HepG2 (cell line): Measurements from ENCODE around the gene PRDM10.

Experiments used
- ATF2 ChIP-seq: sonication (generic); formaldehyde crosslinking; IDR thresholded peaks from 2 replicates; pipeline ENCODE4 v1.4.0; 2020; ENCODE audit warnings: missing genetic modification reagents
- BCLAF1 ChIP-seq: fragments of 450-650 bp; IDR thresholded peaks from 2 replicates; pipeline ENCODE4 v1.6.1; 2017; ENCODE audit warnings: mild to moderate bottlenecking
- CAMTA2 ChIP-seq: sonication (generic); formaldehyde crosslinking; IDR thresholded peaks from 2 replicates; pipeline ENCODE4 v1.4.0; 2020; ENCODE audit warnings: mild to moderate bottlenecking, missing genetic modification reagents, borderline replicate concordance
- CTCF ChIP-seq: sonication (generic); formaldehyde crosslinking; IDR thresholded peaks from 2 replicates; pipeline ENCODE4 v1.5.0; 2020; ENCODE audit warnings: mild to moderate bottlenecking, missing genetic modification reagents, moderate library complexity
- DPF2 ChIP-seq: sonication (generic); formaldehyde crosslinking; IDR thresholded peaks from 2 replicates; pipeline ENCODE4 v1.4.0; 2020; ENCODE audit warnings: mild to moderate bottlenecking, low read depth, missing genetic modification reagents, borderline replicate concordance
- FOXK2 ChIP-seq: fragments of 450-650 bp; IDR thresholded peaks from 2 replicates; pipeline ENCODE4 v1.6.1; 2016
- HDAC6 ChIP-seq: fragments of 200-600 bp; sonication (generic); IDR thresholded peaks from 2 replicates; pipeline ENCODE4 v1.7.0; 2017; ENCODE audit warnings: mild to moderate bottlenecking, antibody characterized with exemption, low read length, low read depth
- JUND ChIP-seq: sonication (generic); formaldehyde crosslinking; IDR thresholded peaks from 2 replicates; pipeline ENCODE4 v1.8.0; 2022; ENCODE audit warnings: mild to moderate bottlenecking, missing genetic modification reagents
- POLR2A ChIP-seq, 2 experiments: IDR thresholded peaks; 2 replicates each; pipeline ENCODE4 v1.6.1; 2011; ENCODE audit warnings: low read depth in 2 of 2, low read length in 2 of 2, mild to moderate bottlenecking in 1 of 2, moderate library complexity in 1 of 2; ENCODE audit not compliant: insufficient read depth in 1 of 2
- RORA ChIP-seq: sonication (generic); formaldehyde crosslinking; IDR thresholded peaks from 2 replicates; pipeline ENCODE4 v1.5.0; 2020; ENCODE audit warnings: mild to moderate bottlenecking, missing genetic modification reagents, moderate library complexity
- ZNF383 ChIP-seq: sonication (generic); formaldehyde crosslinking; IDR thresholded peaks from 2 replicates; pipeline ENCODE4 v1.4.0; 2020; ENCODE audit warnings: missing genetic modification reagents, mild to moderate bottlenecking, borderline replicate concordance
- ZNF670 ChIP-seq: sonication (generic); formaldehyde crosslinking; IDR thresholded peaks from 2 replicates; pipeline ENCODE4 v1.8.0; 2022; ENCODE audit warnings: mild to moderate bottlenecking, missing genetic modification reagents, borderline replicate concordance

GRCh38 chr11:129969920-129970319, 32.7 kb downstream of the PRDM10 start:
- TF ChIP-seq ZNF383 (CRISPR knock-in tag) (no peak), DPF2 (CRISPR knock-in tag) (no peak), FOXK2 (no peak), ZNF670 (CRISPR knock-in tag) (no peak), POLR2A (IDR thresholded peaks at IDR 0.05; ENCODE audit: insufficient read depth in 1 of 2, low read depth in 2 of 2, low read length in 2 of 2) (no peak), JUND (CRISPR knock-in tag) (no peak), RORA (CRISPR knock-in tag) (no peak), ATF2 (CRISPR knock-in tag) (no peak), HDAC6 (no peak), CAMTA2 (no peak), CTCF (CRISPR knock-in tag) (no peak), BCLAF1 (no peak)
